ENCODE measurements around the gene MTG2.

MTG2 gene

DNA sequence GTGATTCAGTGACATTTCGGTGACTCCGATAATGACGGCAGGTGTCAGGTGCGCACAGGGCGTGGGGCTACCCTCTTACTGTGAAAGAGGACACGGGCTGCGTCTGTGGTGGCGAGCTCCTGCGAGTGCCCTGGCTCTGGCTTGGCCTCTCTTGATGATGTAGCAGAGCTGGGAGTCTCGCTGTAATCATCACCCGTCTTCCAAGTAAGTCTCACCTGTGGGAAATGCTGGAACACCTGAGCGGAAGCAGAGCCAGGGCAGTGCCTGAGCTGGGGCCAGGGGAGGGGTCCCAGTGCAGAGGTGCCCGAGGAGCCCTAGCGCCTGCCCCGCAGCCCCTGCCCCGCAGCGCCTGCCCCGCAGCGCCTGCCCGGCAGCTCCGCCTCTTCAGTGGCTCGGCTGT is 60.3 kb downstream of the MTG2 start:
- no peak overlapping the region for H3K4me3 ChIP-seq (ENCODE audit: low read depth, low read length)
- TF ChIP-seq POLR2A (IDR thresholded peaks at IDR 0.05; ENCODE audit: extremely low read depth, insufficient read length) (no peak), MYC (IDR thresholded peaks at IDR 0.05; ENCODE audit: low read depth, low read length) (no peak)
- TF ChIP-seq, protein P1, sequence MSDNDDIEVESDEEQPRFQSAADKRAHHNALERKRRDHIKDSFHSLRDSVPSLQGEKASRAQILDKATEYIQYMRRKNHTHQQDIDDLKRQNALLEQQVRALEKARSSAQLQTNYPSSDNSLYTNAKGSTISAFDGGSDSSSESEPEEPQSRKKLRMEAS (IDR thresholded peaks at IDR 0.05; ENCODE audit: low read depth, low read length) = no peak
- TF ChIP-seq, protein P2, sequence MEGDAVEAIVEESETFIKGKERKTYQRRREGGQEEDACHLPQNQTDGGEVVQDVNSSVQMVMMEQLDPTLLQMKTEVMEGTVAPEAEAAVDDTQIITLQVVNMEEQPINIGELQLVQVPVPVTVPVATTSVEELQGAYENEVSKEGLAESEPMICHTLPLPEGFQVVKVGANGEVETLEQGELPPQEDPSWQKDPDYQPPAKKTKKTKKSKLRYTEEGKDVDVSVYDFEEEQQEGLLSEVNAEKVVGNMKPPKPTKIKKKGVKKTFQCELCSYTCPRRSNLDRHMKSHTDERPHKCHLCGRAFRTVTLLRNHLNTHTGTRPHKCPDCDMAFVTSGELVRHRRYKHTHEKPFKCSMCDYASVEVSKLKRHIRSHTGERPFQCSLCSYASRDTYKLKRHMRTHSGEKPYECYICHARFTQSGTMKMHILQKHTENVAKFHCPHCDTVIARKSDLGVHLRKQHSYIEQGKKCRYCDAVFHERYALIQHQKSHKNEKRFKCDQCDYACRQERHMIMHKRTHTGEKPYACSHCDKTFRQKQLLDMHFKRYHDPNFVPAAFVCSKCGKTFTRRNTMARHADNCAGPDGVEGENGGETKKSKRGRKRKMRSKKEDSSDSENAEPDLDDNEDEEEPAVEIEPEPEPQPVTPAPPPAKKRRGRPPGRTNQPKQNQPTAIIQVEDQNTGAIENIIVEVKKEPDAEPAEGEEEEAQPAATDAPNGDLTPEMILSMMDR (IDR thresholded peaks at IDR 0.05; ENCODE audit: low read depth, low read length) = no peak
- DNase-seq (ENCODE audit: low read depth) = no peak

DNA sequence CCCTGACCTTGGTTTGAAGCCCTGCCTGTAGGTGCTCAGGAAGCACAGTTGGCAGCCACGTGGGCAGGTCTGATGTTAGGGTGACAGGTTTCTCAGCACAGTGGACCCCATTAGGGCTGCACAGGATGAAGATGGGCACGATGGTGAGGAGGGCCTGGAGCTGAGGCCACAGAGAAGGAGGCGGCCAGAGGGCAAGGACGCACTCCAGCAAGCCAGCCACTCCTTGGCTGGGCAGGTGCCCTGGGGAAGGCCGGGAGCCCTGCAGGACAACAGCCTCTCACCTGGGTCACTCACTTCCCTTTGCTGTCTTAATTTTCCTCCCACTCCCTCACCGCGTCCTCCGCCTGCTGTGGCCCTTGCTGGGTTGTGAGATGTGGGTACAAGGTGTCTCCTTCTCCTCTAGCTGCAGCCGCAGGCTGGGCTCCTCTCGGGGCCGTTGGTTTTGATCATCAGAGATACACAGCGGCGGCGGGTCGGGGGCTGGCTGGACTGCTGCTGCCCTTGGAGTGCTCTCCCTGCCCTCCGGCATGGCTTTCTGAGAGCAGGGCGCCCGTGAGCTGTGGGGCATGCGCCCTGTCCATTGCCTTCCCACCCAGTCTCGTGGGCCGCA is 61.2 kb downstream of the MTG2 start:
- TF ChIP-seq, protein P2 (IDR thresholded peaks at IDR 0.05; ENCODE audit: low read depth, low read length) = no peak
- no peak for TF ChIP-seq POLR2A (IDR thresholded peaks at IDR 0.05; ENCODE audit: extremely low read depth, insufficient read length)
- TF ChIP-seq, protein P1 (IDR thresholded peaks at IDR 0.05; ENCODE audit: low read depth, low read length) = no peak
- no peak for TF ChIP-seq MYC (IDR thresholded peaks at IDR 0.05; ENCODE audit: low read depth, low read length)
- H3K4me3 ChIP-seq (ENCODE audit: low read depth, low read length) = no peak overlapping the region
- no peak for DNase-seq (ENCODE audit: low read depth)

DNA sequence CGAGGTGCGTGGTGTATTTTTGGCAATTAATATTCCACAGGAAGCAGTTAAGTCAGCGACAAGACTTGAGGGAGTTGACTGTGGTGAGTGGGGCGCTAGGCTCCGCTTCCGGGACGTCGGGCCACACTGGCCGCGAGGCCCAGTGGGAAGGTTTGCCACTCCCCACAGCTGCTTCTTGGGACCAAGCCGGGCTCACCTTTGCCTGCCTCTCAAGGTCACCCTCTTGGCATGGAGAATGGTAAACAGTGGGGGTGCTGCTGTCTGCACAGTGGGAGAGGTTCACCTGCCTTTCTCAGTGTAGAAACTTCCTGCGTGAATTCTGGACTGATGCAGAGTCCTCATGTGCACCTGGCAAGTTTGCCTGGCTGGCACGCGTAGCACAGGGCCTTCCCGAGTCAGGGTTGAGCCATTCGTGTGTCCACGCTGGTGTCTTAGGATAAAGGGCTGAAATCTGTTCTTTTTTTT is 61.8 kb downstream of the MTG2 start:
- TF ChIP-seq, protein P1 (IDR thresholded peaks at IDR 0.05; ENCODE audit: low read depth, low read length) = no peak
- TF ChIP-seq, protein P2 (IDR thresholded peaks at IDR 0.05; ENCODE audit: low read depth, low read length) = no peak
- TF ChIP-seq POLR2A (IDR thresholded peaks at IDR 0.05; ENCODE audit: extremely low read depth, insufficient read length) = no peak
- no peak for TF ChIP-seq MYC (IDR thresholded peaks at IDR 0.05; ENCODE audit: low read depth, low read length)
- DNase-seq (ENCODE audit: low read depth) = peak; percentile 54
- H3K4me3 ChIP-seq (ENCODE audit: low read depth, low read length) = no peak overlapping the region

DNA sequence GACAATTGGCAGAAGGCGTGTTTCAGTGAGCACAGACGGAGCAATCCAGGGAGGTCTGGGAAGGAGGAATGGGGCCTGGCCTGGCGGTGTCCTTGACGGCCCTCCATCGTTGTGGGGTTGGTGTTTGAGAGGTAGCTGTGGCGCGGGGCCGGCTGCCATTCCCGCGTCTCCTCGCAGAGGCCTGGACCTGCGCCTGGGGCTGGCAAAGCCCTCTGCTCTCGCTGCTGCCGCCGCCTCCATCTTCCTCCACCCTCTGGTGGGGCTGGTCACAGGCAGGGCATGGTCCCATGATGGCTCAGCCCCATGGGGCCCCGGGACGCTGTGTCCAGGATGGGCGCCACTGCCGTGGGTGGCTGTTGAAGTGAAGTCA is 63.1 kb downstream of the MTG2 start:
- TF ChIP-seq POLR2A (IDR thresholded peaks at IDR 0.05; ENCODE audit: extremely low read depth, insufficient read length) (no peak), MYC (IDR thresholded peaks at IDR 0.05; ENCODE audit: low read depth, low read length) (no peak)
- TF ChIP-seq, protein P2 (IDR thresholded peaks at IDR 0.05; ENCODE audit: low read depth, low read length) = no peak
- TF ChIP-seq, protein P1 (IDR thresholded peaks at IDR 0.05; ENCODE audit: low read depth, low read length) = no peak
- DNase-seq (ENCODE audit: low read depth) = no peak
- no peak overlapping the region for H3K4me3 ChIP-seq (ENCODE audit: low read depth, low read length)

DNA sequence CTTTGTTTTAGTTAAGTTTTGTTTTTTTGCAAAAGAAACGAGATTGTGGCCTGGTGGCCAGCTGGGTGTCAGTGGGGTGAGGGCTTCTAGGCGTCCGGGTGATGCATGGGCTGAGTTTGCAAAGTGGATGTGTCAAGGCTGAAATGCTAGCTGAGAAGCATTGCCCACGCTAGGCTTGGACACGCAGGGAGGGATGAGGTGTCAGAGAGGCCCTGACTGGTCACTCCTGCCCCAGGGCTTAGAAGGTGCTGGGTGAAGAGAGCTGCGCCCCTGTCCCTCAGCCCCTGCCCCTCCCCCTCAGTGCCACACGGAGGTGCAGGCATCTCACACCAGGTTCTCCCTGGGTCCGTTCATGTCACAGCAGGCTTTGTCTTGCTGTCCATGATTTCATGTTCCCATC is 63.6 kb downstream of the MTG2 start:
- TF ChIP-seq MYC (IDR thresholded peaks at IDR 0.05; ENCODE audit: low read depth, low read length) (no peak), POLR2A (IDR thresholded peaks at IDR 0.05; ENCODE audit: extremely low read depth, insufficient read length) (no peak)
- TF ChIP-seq, protein P2 (IDR thresholded peaks at IDR 0.05; ENCODE audit: low read depth, low read length) = no peak
- TF ChIP-seq, protein P1 (IDR thresholded peaks at IDR 0.05; ENCODE audit: low read depth, low read length) = no peak
- no peak for DNase-seq (ENCODE audit: low read depth)

More for the DNA sequence above, 63.6 kb downstream of the MTG2 start:
- H3K4me3 ChIP-seq (ENCODE audit: low read depth, low read length) = no peak overlapping the region

All from NB4 (cell line).